Sigmoid colon (tissue), 7 donors: ENCODE measurements around the gene CLSTN2. TPM values are rescaled to one million over a fixed set of nuclear protein-coding genes. Genes with fewer than 3 reads are reported as not detected.

Experiments
- DNase-seq: peaks from one replicate; pipeline ENCODE4 v3.0.0-alpha.2; 2019
- H3K27ac ChIP-seq, 4 donors: fragments of 200-600 bp; sonication (generic); one replicate each; pipeline ENCODE4 v1.5.1; 2016 to 2019; ENCODE audit warnings: mild to moderate bottlenecking in 1 of 4
- H3K27me3 ChIP-seq, 3 donors: fragments of 200-600 bp; sonication (generic); one replicate each; pipeline ENCODE4 v1.5.1; 2019; ENCODE audit warnings: mild to moderate bottlenecking in 1 of 3
- H3K36me3 ChIP-seq, 4 donors: fragments of 200-600 bp; sonication (generic); one replicate each; pipeline ENCODE4 v1.5.1; 2016 to 2019
- H3K4me1 ChIP-seq, 4 donors: fragments of 200-600 bp; sonication (generic); one replicate each; pipeline ENCODE4 v1.5.1; 2017 to 2019
- H3K4me3 ChIP-seq, 4 donors: fragments of 200-600 bp; sonication (generic); one replicate each; pipeline ENCODE4 v1.5.1; 2017 to 2019; ENCODE audit warnings: mild to moderate bottlenecking in 2 of 4, moderate library complexity in 1 of 4
- H3K9me3 ChIP-seq, 4 donors: fragments of 200-600 bp in 3 of 4; sonication (generic) in 3 of 4; one replicate each; pipeline versions ENCODE4 v1.5.1 to v1.6.1; 2013 to 2019
- EP300 ChIP-seq, 4 donors: sonication (generic); formaldehyde crosslinking; IDR thresholded peaks; one replicate each; pipeline ENCODE4 v1.6.1; 2017; ENCODE audit warnings: antibody characterized with exemption in 4 of 4
- POLR2A ChIP-seq, 2 donors: fragments of 450-650 bp; IDR thresholded peaks; one replicate each; pipeline ENCODE4 v1.6.1; 2016; ENCODE audit warnings: antibody characterized with exemption in 2 of 2, mild to moderate bottlenecking in 2 of 2, moderate library complexity in 2 of 2
- POLR2AphosphoS5 ChIP-seq, 4 donors: sonication (generic); formaldehyde crosslinking; IDR thresholded peaks; one replicate each; pipeline ENCODE4 v1.6.1; 2017; ENCODE audit warnings: antibody characterized with exemption in 4 of 4
- WGBS, 2 donors: extraction: QIAGEN DNeasy Blood & Tissue Kit; methylation state at CpG; one replicate each; pipeline ENCODE4 v1.1.7; 2013; 5-methylcytosine and 5-hydroxymethylcytosine counted together
- intact Hi-C: fragments of 100-400 bp; cut with DNase I; formaldehyde crosslinking; loops from one replicate; pipeline ENCODE4 v1.15.1; 2023
- polyA plus RNA-seq, 3 donors: library from polyadenylated mRNA; stranded (reverse); fragments of 200-250 nt; gene quantifications; one replicate each; pipeline ENCODE4 v1.2.3, GENCODE V29; 2013
- total RNA-seq, 4 donors: library from RNA; depleted of rRNA; stranded (reverse); fragments of >200 nt; gene quantifications; one replicate each; pipeline ENCODE4 v1.1.0, GENCODE V29; 2016
- TF ChIP-seq, protein P1 (sequence below), 4 experiments: fragments of 450-650 bp in 3 of 4; fragments of 200-600 bp in 1 of 4; IDR thresholded peaks; one replicate each; pipeline ENCODE4 v1.5.1; 2016 to 2019; ENCODE audit warnings: antibody characterized with exemption in 4 of 4, mild to moderate bottlenecking in 3 of 4, moderate library complexity in 2 of 4
- donor health status: healthy with polysubstance abuse.
- donor health status: Bipolar disorder and iron deficiency.
- donor health status: healthy.

Gene CLSTN2
- total and polyA plus RNA-seq, 7 donors = 0.23 to 8.3 (median 2.7) TPM

DNA sequence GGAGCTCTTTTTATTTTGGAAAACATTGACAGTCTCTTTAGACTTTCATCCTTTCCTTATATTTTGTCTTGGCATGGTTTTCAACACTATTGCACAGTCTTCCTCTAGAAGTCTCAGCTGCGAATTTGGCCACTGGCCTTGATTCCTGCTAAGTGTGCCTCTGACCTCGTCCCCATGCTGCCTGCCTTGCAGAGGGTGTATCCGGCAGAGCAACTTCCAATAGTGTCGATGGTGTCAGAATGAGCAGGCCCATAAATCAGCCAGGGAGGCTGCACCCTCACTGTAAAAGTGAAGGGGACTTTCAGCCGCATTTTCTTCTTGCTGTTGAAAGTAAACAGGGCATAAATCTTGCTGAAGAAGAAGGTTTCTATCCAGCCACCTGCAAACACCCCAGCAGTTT is 406.2 kb downstream of the CLSTN2 start:
- DNase-seq = no peak
- intact Hi-C loops = no loop called here
- TF ChIP-seq POLR2AphosphoS5 (IDR thresholded peaks at IDR 0.05) (no peak), EP300 (IDR thresholded peaks at IDR 0.05) (no peak), POLR2A (IDR thresholded peaks at IDR 0.05) (no peak)
- TF ChIP-seq, protein P1, sequence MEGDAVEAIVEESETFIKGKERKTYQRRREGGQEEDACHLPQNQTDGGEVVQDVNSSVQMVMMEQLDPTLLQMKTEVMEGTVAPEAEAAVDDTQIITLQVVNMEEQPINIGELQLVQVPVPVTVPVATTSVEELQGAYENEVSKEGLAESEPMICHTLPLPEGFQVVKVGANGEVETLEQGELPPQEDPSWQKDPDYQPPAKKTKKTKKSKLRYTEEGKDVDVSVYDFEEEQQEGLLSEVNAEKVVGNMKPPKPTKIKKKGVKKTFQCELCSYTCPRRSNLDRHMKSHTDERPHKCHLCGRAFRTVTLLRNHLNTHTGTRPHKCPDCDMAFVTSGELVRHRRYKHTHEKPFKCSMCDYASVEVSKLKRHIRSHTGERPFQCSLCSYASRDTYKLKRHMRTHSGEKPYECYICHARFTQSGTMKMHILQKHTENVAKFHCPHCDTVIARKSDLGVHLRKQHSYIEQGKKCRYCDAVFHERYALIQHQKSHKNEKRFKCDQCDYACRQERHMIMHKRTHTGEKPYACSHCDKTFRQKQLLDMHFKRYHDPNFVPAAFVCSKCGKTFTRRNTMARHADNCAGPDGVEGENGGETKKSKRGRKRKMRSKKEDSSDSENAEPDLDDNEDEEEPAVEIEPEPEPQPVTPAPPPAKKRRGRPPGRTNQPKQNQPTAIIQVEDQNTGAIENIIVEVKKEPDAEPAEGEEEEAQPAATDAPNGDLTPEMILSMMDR (IDR thresholded peaks at IDR 0.05) = no peak

DNA sequence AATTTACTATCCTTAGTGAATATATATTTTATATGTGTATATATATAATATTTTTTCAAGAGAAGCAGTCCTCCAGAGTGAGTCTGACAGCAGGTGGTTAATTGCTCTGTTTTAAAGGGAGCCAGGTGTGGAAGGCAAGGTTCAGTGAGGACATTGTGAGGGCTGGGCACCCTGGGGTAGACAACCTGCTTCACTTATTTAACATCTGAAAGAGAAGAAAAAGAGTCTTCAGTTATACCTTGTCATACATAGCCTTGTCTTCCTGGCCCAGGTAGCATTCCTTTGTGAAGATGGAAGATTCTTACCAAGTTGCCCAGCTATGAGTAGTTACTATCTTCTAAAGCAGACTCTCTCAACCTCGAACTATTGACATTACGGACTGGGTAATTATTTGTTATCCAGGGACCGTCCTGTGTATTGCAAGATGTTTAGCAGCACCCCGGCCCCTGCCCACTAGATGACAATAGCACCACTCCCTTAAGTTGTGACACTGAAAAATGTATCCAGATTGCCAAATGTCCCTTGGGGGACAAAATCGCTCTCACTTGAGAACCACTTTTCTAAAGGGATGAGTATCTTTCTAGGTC is 406.9 kb downstream of the CLSTN2 start:
- DNase-seq = no peak
- no peak overlapping the region for H3K27ac ChIP-seq
- H3K9me3 ChIP-seq = no peaks in the 10 kb centered on the region
- H3K36me3 ChIP-seq = no peaks in the 10 kb centered on the region
- TF ChIP-seq, protein P1 (IDR thresholded peaks at IDR 0.05) = no peak
- TF ChIP-seq POLR2AphosphoS5 (IDR thresholded peaks at IDR 0.05) = no peak
- TF ChIP-seq EP300 (IDR thresholded peaks at IDR 0.05) = no peak
- no peak for TF ChIP-seq POLR2A (IDR thresholded peaks at IDR 0.05)
- H3K4me3 ChIP-seq = no peak overlapping the region
- no peaks in the 10 kb centered on the region for H3K4me1 ChIP-seq
- WGBS, 2 donors = 43 to 75% methylated on average over 5 of the region's 5 CpGs
- intact Hi-C loops = no loop called here
- H3K27me3 ChIP-seq = no peaks in the 10 kb centered on the region

More for the DNA sequence above, 406.2 kb downstream of the CLSTN2 start:
- H3K27me3 ChIP-seq = no peaks in the 10 kb centered on the region
- 7 to 34% methylated on average over 5 of the region's 5 CpGs for WGBS, 2 donors
- no peak overlapping the region for H3K4me3 ChIP-seq
- no peaks in the 10 kb centered on the region for H3K4me1 ChIP-seq
- H3K36me3 ChIP-seq = no peaks in the 10 kb centered on the region
- no peak overlapping the region for H3K27ac ChIP-seq
- H3K9me3 ChIP-seq = no peaks in the 10 kb centered on the region

DNA sequence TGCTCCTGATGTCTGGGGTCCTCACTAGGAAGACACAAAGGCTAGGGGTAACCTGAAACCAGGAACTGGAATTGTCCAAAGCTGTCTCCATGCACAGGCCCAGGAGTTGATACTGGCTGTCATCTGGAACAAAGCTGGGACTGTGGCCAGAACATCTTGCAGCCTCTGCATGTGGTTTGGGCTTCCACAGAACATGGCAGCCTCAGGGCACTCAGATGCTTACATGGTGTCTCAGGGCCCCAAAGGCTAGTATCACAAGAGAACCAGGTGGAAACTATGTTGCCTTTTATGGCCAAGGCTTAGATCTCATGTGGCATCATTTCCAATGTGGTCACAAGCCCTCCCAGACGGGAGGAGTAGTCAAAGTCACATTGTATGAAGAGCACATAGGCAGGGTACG is 407.7 kb downstream of the CLSTN2 start:
- Histone ChIP-seq H3K36me3 (no peaks in the 10 kb centered on the region), H3K4me1 (no peaks in the 10 kb centered on the region), H3K4me3 (no peak overlapping the region), H3K27me3 (no peaks in the 10 kb centered on the region), H3K9me3 (no peaks in the 10 kb centered on the region), H3K27ac (no peak overlapping the region)
- intact Hi-C loops = no loop called here
- 85 to 86% methylated on average over 2 of the region's 2 CpGs for WGBS, 2 donors
- TF ChIP-seq EP300 (IDR thresholded peaks at IDR 0.05) (no peak), POLR2AphosphoS5 (IDR thresholded peaks at IDR 0.05) (no peak), POLR2A (IDR thresholded peaks at IDR 0.05) (no peak)
- TF ChIP-seq, protein P1 (IDR thresholded peaks at IDR 0.05) = no peak
- no peak for DNase-seq

DNA sequence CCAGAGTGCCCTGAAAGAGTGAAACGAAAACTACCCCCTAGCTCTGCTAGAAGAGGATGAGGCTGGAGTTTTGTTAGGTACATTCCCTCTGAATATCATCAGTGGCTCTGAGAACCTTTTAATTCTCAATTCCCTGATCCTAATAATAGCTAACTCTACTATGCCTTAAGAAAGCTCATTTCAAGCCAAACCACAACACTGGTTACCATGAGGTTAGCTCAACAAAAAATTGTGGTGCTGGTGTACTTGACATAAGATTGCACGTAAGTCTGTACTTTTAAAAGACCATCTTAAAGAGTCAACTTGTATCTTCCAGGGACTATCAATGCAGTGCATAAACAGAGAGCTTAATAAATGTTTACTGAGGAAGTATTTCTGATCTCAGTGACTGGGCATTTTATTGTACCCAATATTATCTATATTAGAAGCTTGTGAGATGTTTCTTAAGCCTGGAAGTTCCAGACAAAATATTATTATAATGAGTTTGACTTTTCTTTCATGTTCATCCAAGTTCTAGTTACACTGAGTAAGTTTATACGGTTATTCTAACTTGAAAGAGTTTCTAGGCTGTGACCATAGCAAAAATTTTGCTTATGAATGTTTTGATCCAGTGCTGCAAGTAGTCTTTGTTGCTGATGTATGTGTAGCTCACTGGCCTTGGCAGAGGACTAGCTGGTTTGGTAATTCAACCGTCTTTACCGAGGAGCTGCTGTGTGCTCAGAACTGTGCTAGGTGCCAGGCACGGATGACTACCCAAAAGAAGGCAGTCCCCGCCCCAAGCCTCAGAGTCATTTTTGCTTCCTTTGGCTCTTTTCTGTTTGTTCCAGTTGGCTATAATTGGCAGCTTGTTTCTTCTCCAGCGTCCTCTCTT is 408.5 kb downstream of the CLSTN2 start:
- H3K36me3 ChIP-seq = no peaks in the 10 kb centered on the region
- 85 to 89% methylated on average over 8 of the region's 8 CpGs for WGBS, 2 donors
- no peak overlapping the region for H3K4me3 ChIP-seq
- no peak for DNase-seq
- no peak overlapping the region for H3K27ac ChIP-seq
- no peak for TF ChIP-seq EP300 (IDR thresholded peaks at IDR 0.05)
- no peak for TF ChIP-seq POLR2AphosphoS5 (IDR thresholded peaks at IDR 0.05)
- TF ChIP-seq POLR2A (IDR thresholded peaks at IDR 0.05) = no peak
- TF ChIP-seq, protein P1 (IDR thresholded peaks at IDR 0.05) = no peak
- no peaks in the 10 kb centered on the region for H3K4me1 ChIP-seq
- no peaks in the 10 kb centered on the region for H3K9me3 ChIP-seq
- intact Hi-C loops = no loop called here
- no peaks in the 10 kb centered on the region for H3K27me3 ChIP-seq
